Endothelial cell of umbilical vein (primary cell): ENCODE measurements around the gene CRACR2A.

Experiments
- CTCF ChIP-seq, 2 donors: IDR thresholded peaks; 1 replicate in 1 of 2; 2 replicates in 1 of 2; pipeline ENCODE4 v1.5.1; 2011; ENCODE audit warnings: low read length in 2 of 2, mild to moderate bottlenecking in 2 of 2, moderate library complexity in 2 of 2, control low read depth in 1 of 2, inconsistent platforms in 1 of 2, low read depth in 1 of 2; ENCODE audit not compliant: insufficient read depth in 1 of 2; ENCODE audit errors: extremely low read depth in 1 of 2
- EZH2 ChIP-seq: IDR thresholded peaks from 2 replicates; pipeline ENCODE4 v1.6.1; 2012; ENCODE audit warnings: borderline replicate concordance, low read depth, mild to moderate bottlenecking, moderate library complexity, low read length, inconsistent platforms; ENCODE audit not compliant: severe bottlenecking
- MYC ChIP-seq: IDR thresholded peaks from one replicate; pipeline ENCODE4 v1.6.1; 2011; ENCODE audit warnings: mild to moderate bottlenecking, low read depth, low read length
- POLR2A ChIP-seq: IDR thresholded peaks from 2 replicates; pipeline ENCODE4 v1.6.1; 2012; ENCODE audit warnings: low read depth, mild to moderate bottlenecking, control low read depth, low read length
- POLR2AphosphoS5 ChIP-seq: IDR thresholded peaks from 2 replicates; pipeline ENCODE4 v1.6.1; 2012; ENCODE audit warnings: low read depth, mild to moderate bottlenecking, control low read depth, low read length, moderate library complexity; ENCODE audit not compliant: insufficient read depth

- TF ChIP-seq MYC (no peak), POLR2AphosphoS5 (no peak), CTCF (IDR thresholded peaks at IDR 0.05; ENCODE audit: extremely low read depth in 1 of 2, insufficient read depth in 1 of 2, low read depth in 1 of 2, low read length in 2 of 2) (no peak), EZH2 (no peak), POLR2A (no peak)
These were observed 60.1 kb downstream of the CRACR2A start for GRCh38 chr12:3692616-3693365.
